K562 (cell line): ENCODE data around the gene POP5. TPM values are rescaled to one million over a fixed set of nuclear protein-coding genes. Genes with fewer than 3 reads are reported as not detected.

Source experiments
- ATAC-seq: fragments of 200-7000 bp; cut with Tn5 transposase; 3 replicates; pipeline ENCODE4 v1.9.1; 2020; ENCODE audit warnings: moderate library complexity
- BruUV-seq: library from RNA; stranded (reverse); fragments of 400-500 nt; replicated peaks from 2 replicates; lab custom pipeline; 2021; lab: Mats Ljungman, UMichigan
- CTCF ChIA-PET: fragments of 300-600 bp; formaldehyde crosslinking; extraction: SDS; loops from one replicate; lab custom pipeline; 2021; ENCODE audit warnings: low intra/inter-chr PET ratio; lab: Yijun Ruan, JAX
- POLR2A ChIA-PET: fragments of 300-600, 350-650 bp; sonication (Branson Sonifier 250); formaldehyde crosslinking; extraction: SDS; loops from one replicate; lab custom pipeline; 2021; ENCODE audit warnings: antibody characterized with exemption, inconsistent platforms; lab: Yijun Ruan, JAX
- DNase-seq, 4 experiments: peaks; one replicate each; pipeline versions ENCODE4 v3.0.0 to v3.0.0-alpha.2; 2011 to 2018; ENCODE audit warnings: low spot score in 3 of 4, mixed read lengths in 3 of 4; ENCODE audit errors: extremely low read depth in 1 of 4
- FAIRE-seq: peaks from 2 replicates; lab custom pipeline; 2011; peaks lifted over from hg19 to GRCh38; lab: Jason Lieb, UNC
- H2AFZ ChIP-seq: 2 replicates; pipeline ENCODE4 v1.6.0; 2011; ENCODE audit warnings: low read depth, low read length, control low read depth, inconsistent platforms
- H3K27ac ChIP-seq: fragments of 200-600 bp; 3 replicates; pipeline ENCODE4 v1.8.0; 2011; ENCODE audit warnings: low read depth, mild to moderate bottlenecking, control low read depth, inconsistent platforms, low read length, moderate library complexity, mixed read lengths; ENCODE audit errors: extremely low read depth
- H3K27me3 ChIP-seq, 2 experiments: fragments of 300-600 bp in 1 of 2; 2 replicates in 1 of 2; 3 replicates in 1 of 2; pipeline versions ENCODE4 v1.6.0 to v1.8.0; 2011; ENCODE audit warnings: inconsistent platforms in 2 of 2, low read length in 2 of 2, mild to moderate bottlenecking in 1 of 2, mixed read lengths in 1 of 2, moderate library complexity in 1 of 2; ENCODE audit not compliant: control insufficient read depth in 2 of 2, insufficient read depth in 2 of 2
- H3K36me3 ChIP-seq: fragments of 300-600 bp; 3 replicates; pipeline ENCODE4 v1.8.0; 2011; ENCODE audit warnings: mild to moderate bottlenecking, low read length, inconsistent platforms; ENCODE audit not compliant: control insufficient read depth, insufficient read depth
- H3K4me1 ChIP-seq, 2 experiments: fragments of 200-600 bp in 1 of 2; replicated peaks in 1 of 2; 2 replicates in 1 of 2; 3 replicates in 1 of 2; pipeline versions ENCODE4 v1.5.1 to v1.8.0; 2011; ENCODE audit warnings: inconsistent platforms in 2 of 2, low read length in 2 of 2, mild to moderate bottlenecking in 1 of 2, mixed read lengths in 1 of 2, moderate library complexity in 1 of 2; ENCODE audit not compliant: control insufficient read depth in 2 of 2, insufficient read depth in 2 of 2
- H3K4me2 ChIP-seq: 2 replicates; pipeline ENCODE4 v1.6.1; 2011; ENCODE audit warnings: low read length, control low read depth, inconsistent platforms, mixed read lengths; ENCODE audit not compliant: insufficient read depth
- H3K4me3 ChIP-seq: fragments of 200-600 bp; sonication (generic), shearing (Covaris generic); 2 replicates; pipeline ENCODE4 v1.5.1; 2016; ENCODE audit warnings: control low read depth, inconsistent platforms
- H3K79me2 ChIP-seq: fragments of 200-600 bp; 3 replicates; pipeline ENCODE4 v1.8.0; 2011; ENCODE audit warnings: low read length, inconsistent platforms; ENCODE audit not compliant: control insufficient read depth, insufficient read depth
- H3K9ac ChIP-seq, 2 experiments: 2 replicates each; pipeline versions ENCODE4 v1.6.0 to v1.6.1; 2011; ENCODE audit warnings: low read depth in 2 of 2, low read length in 2 of 2, control low read depth in 1 of 2, inconsistent platforms in 1 of 2, mild to moderate bottlenecking in 1 of 2, mixed read lengths in 1 of 2; ENCODE audit not compliant: insufficient read depth in 1 of 2
- H3K9me1 ChIP-seq: one replicate; pipeline ENCODE4 v1.6.0; 2011; ENCODE audit warnings: inconsistent platforms, mild to moderate bottlenecking, low read length, moderate library complexity; ENCODE audit not compliant: control insufficient read depth, insufficient read depth
- H3K9me3 ChIP-seq: replicated peaks from 2 replicates; pipeline ENCODE4 v1.5.1; 2011; ENCODE audit warnings: low read depth, low read length, inconsistent platforms; ENCODE audit not compliant: control insufficient read depth, insufficient read depth
- H4K20me1 ChIP-seq: replicated peaks from 2 replicates; pipeline ENCODE4 v1.6.1; 2011; ENCODE audit warnings: low read length, inconsistent platforms, mixed read lengths; ENCODE audit not compliant: control insufficient read depth, insufficient read depth
- BRD9 ChIP-seq: fragments of 450-650 bp; IDR thresholded peaks from 2 replicates; pipeline ENCODE4 v1.6.1; 2018; ENCODE audit warnings: low read depth; ENCODE audit not compliant: partially characterized antibody
- ZNF232 ChIP-seq: sonication (generic); formaldehyde crosslinking; IDR thresholded peaks from 2 replicates; pipeline ENCODE4 v1.8.0; 2022; ENCODE audit warnings: mild to moderate bottlenecking, missing genetic modification reagents
- ZNF239 ChIP-seq: fragments of 250-450 bp; sonication (Bioruptor Pico); IDR thresholded peaks from 2 replicates; pipeline ENCODE4 v1.4.0; 2020; ENCODE audit warnings: mild to moderate bottlenecking
- ZNF274 ChIP-seq: IDR thresholded peaks from 2 replicates; pipeline ENCODE4 v1.6.1; 2011; ENCODE audit warnings: low read depth, mild to moderate bottlenecking, low read length, moderate library complexity, borderline replicate concordance
- ZNF347 ChIP-seq: fragments of 450-650 bp; formaldehyde crosslinking; IDR thresholded peaks from 2 replicates; pipeline ENCODE4 v1.4.0; 2020; ENCODE audit warnings: low read depth, mild to moderate bottlenecking, moderate library complexity
- WGBS: fragments of 100-300 bp; shearing (Covaris generic); methylation state at CpG from one replicate; pipeline ENCODE4 v1.1.6; 2016; ENCODE audit warnings: low coverage, mixed read lengths; ENCODE audit not compliant: insufficient coverage; ENCODE audit errors: missing lambda C conversion rate; 5-methylcytosine and 5-hydroxymethylcytosine counted together
- in situ Hi-C: fragments of 300-500 bp; cut with MboI; formaldehyde crosslinking; loops from 4 replicates; pipeline ENCODE4 v1.15.0; 2018; ENCODE audit warnings: inconsistent platforms, mixed read lengths
- intact Hi-C: fragments of 100-400 bp; cut with micrococcal nuclease; formaldehyde crosslinking; loops from 2 replicates; pipeline ENCODE4 v1.14.2; 2022
- polyA plus RNA-seq, 8 experiments: library from polyadenylated mRNA; depleted of rRNA in 4 of 8; stranded (reverse) in 5 of 8; unstranded in 3 of 8; fragments of >200 nt; fragmentation: Nextera tagmentation in 2 of 8; fragmentation: Illumina TruSeq in 1 of 8; extraction: Ambion mirVana in 2 of 8; extraction: Trizol in 1 of 8; gene quantifications; 2 replicates each; pipeline versions ENCODE4 v1.2.1 to v1.2.3, GENCODE V29; 2011 to 2014; ENCODE audit warnings: inconsistent platforms in 1 of 8, missing spikeins in 1 of 8
- total RNA-seq, 7 experiments: library from RNA; depleted of rRNA in 6 of 7; stranded (reverse); fragments of >200 nt in 6 of 7; fragmentation: Illumina TruSeq in 2 of 7; extraction: Trizol in 2 of 7; gene quantifications; 2 replicates each; pipeline versions ENCODE4 v1.2.1 to v1.2.3, GENCODE V29; 2011 to 2021; ENCODE audit warnings: low replicate concordance in 1 of 7
- TF ChIP-seq, protein P1 (sequence below): fragments of 450-650 bp; formaldehyde crosslinking; IDR thresholded peaks from 2 replicates; pipeline ENCODE4 v1.4.0; 2020; ENCODE audit warnings: mild to moderate bottlenecking, moderate library complexity

POP5 gene
- total and polyA plus RNA-seq, 9 of the 15 experiments (the other 6 are each of a cell fraction or from before 2014, with no cell fraction given), result 57.5 to 253 (median 73.8) TPM

DNA sequence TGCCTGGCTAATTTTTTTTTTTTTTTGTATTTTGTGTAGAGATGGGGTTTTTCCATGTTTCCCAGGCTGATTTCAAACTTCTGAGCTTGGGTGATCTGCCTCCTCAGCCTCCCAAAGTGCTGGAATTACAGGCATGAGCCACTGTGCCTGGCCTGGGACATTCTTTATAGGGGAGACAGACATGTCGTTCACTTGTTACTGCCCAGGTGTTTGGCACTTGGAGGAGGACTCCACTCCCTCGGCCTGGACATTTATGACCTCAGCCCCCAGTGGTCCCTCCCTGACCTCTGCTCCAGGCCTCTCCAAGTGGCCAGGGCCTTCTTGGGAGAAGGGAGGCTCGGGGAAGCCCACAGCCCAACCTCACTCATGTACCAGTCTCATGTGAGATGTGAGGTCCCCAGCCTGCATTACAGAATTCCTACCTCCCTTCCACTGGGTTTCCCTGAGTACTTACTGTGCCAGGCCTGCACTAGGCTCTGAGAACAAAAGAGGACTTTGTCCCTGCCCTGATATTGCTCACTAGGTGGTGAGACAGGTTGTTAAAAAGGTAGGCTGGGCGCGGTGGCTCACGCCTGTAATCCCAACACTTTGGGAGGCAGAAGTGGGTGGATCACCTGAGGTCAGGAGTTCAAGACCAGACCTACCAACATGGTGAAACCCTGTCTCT, 9.7 kb upstream of the POP5 start:
- POLR2A ChIA-PET, result interaction anchor here (0.6 kb wide), 1 partner anchor 153 kb away, joined by 3 read pairs; the partner anchor contains the start of gene COX6A1
- H3K9me3 ChIP-seq, result no peaks in the 10 kb centered on the region
- intact Hi-C loops (no loop called here), in situ Hi-C loops (no loop called here)
- no peak overlapping the region for H3K4me2 ChIP-seq
- H3K27ac ChIP-seq, result no peak overlapping the region
- peaks cover 0 to 5% of the 10 kb centered on the region in 2 experiments; a peak in 1 of 5 replicates for H3K4me1 ChIP-seq
- no peak for TF ChIP-seq ZNF239
- TF ChIP-seq, protein P1, sequence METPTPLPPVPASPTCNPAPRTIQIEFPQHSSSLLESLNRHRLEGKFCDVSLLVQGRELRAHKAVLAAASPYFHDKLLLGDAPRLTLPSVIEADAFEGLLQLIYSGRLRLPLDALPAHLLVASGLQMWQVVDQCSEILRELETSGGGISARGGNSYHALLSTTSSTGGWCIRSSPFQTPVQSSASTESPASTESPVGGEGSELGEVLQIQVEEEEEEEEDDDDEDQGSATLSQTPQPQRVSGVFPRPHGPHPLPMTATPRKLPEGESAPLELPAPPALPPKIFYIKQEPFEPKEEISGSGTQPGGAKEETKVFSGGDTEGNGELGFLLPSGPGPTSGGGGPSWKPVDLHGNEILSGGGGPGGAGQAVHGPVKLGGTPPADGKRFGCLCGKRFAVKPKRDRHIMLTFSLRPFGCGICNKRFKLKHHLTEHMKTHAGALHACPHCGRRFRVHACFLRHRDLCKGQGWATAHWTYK (CRISPR knock-in tag), result no peak
- TF ChIP-seq ZNF232 (CRISPR knock-in tag), result no peak
- no peak for TF ChIP-seq ZNF274
- TF ChIP-seq BRD9, result no peak
- TF ChIP-seq ZNF347 (CRISPR knock-in tag), result no peak
- peak in 1 of 4 experiments; percentile 2 for DNase-seq
- H3K4me3 ChIP-seq, result no peak overlapping the region
- H4K20me1 ChIP-seq, result no peaks in the 10 kb centered on the region
- no peaks in the 10 kb centered on the region for H3K36me3 ChIP-seq
- H3K9ac ChIP-seq, result no peak overlapping the region
- no peak for FAIRE-seq
- peaks cover 5 to 7% of the 10 kb centered on the region in 2 experiments; a peak in 2 of 5 replicates for H3K27me3 ChIP-seq
- no peak for ATAC-seq
- CTCF ChIA-PET, result no interaction called here
- no peak overlapping the region for H2AFZ ChIP-seq
- H3K9me1 ChIP-seq, result no peaks in the 10 kb centered on the region
- no peaks in the 10 kb centered on the region for H3K79me2 ChIP-seq
- 44% methylated on average over 6 of the region's 6 CpGs for WGBS
- BruUV-seq, result no TSS peak
